ENCODE data around the gene CYTH4. TPM values are rescaled to one million over a fixed set of nuclear protein-coding genes. Genes with fewer than 3 reads are reported as not detected.
A peak's percentile ranks its signal among the peaks of the same experiment; 100 is the strongest.

Gene CYTH4
- total and polyA plus RNA-seq, 2 donors (not counting 3 experiments of a cell fraction or from before 2014, with no cell fraction given), result 0.06 TPM; not detected in 1

DNA sequence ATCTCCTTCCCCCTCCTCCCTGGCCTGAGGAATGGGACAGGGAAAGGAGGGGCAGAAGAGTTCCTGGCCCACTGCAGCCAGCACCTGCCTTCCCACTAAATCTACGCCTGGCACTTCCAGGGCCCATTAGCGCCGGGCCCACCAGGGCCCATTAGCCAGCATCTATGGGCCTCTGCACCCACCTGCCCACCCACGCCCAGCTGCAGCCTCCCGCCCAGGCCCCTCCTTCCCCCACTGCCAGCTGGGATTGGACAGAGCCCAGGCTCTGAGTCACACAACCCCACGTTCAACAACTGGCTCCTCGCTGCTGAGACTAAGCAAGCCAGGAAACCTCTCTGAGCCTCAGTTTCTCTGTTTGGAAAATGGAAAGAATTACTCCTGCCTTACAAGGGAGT is 48.7 kb downstream of the CYTH4 start:
- DNase-seq (ENCODE audit: low read depth, low spot score), result peak; percentile 45
- CTCF ChIA-PET, result interaction anchor here (0.7 to 3.5 kb wide), 13 partner anchors 9 to 141 kb away, joined by 3 to 33 read pairs (median 4); no protein-coding TSS in a partner anchor
- H3K4me1 ChIP-seq (ENCODE audit: control insufficient read depth, extremely low read depth, insufficient read depth, low read length), result peaks cover 31% of the 10 kb centered on the region
- peak; percentile 82 for FAIRE-seq
- no peak overlapping the region for H3K4me2 ChIP-seq (ENCODE audit: insufficient read depth, low read length)
- H3K9me3 ChIP-seq (replicated peaks; ENCODE audit: control insufficient read depth, insufficient read depth, low read length), result no peaks in the 10 kb centered on the region
- H3K9me1 ChIP-seq (replicated peaks; ENCODE audit: control insufficient read depth, extremely low read depth, insufficient read depth, low read length), result no peaks in the 10 kb centered on the region
- H3K27ac ChIP-seq (ENCODE audit: insufficient read depth, low read depth, low read length), result no peak overlapping the region
- no peak overlapping the region for H3K4me3 ChIP-seq (replicated peaks in 1 of 3; ENCODE audit: insufficient read depth in 1 of 3, low read depth in 1 of 3, low read length in 3 of 3)
- no peak overlapping the region for H3K9ac ChIP-seq (replicated peaks; ENCODE audit: extremely low read depth, insufficient read depth, low read length)
- H4K20me1 ChIP-seq (replicated peaks; ENCODE audit: control insufficient read depth, extremely low read depth, insufficient read depth, low read length), result no peaks in the 10 kb centered on the region
- dilution Hi-C loops (cut with MboI; ENCODE audit: extremely low pct_ligation_motif_present, low sequenced_read_pairs), result no loop called here
- no TSS peak for BruUV-seq (replicated peaks)
- POLR2A ChIA-PET, result no interaction called here
- TF ChIP-seq GATA2 (IDR thresholded peaks at IDR 0.05; ENCODE audit: insufficient read depth, insufficient read length, low read depth, low read length) (no peak), EZH2 (IDR thresholded peaks at IDR 0.05; ENCODE audit: borderline replicate concordance, low read depth, low read length, severe bottlenecking) (no peak)
- TF ChIP-seq, protein P1, sequence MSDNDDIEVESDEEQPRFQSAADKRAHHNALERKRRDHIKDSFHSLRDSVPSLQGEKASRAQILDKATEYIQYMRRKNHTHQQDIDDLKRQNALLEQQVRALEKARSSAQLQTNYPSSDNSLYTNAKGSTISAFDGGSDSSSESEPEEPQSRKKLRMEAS (IDR thresholded peaks at IDR 0.05; ENCODE audit: insufficient read depth, insufficient read length), result no peak
- no peak overlapping the region for H2AFZ ChIP-seq (ENCODE audit: low read depth, low read length)
- no peaks in the 10 kb centered on the region for H3K79me2 ChIP-seq (ENCODE audit: control insufficient read depth, insufficient read depth, low read length)
- no peaks in the 10 kb centered on the region for H3K36me3 ChIP-seq (ENCODE audit: control insufficient read depth in 2 of 2, extremely low read depth in 1 of 2, insufficient read depth in 2 of 2, low read length in 2 of 2)
- H3K27me3 ChIP-seq (ENCODE audit: control insufficient read depth in 2 of 2, insufficient read depth in 2 of 2, low read length in 2 of 2), result peaks cover 22 to 24% of the 10 kb centered on the region in 2 experiments
- intact Hi-C loops (cut with micrococcal nuclease), result loop anchor here (1.0 kb wide), 1 partner anchor 101 kb away; no protein-coding TSS in a partner anchor

DNA sequence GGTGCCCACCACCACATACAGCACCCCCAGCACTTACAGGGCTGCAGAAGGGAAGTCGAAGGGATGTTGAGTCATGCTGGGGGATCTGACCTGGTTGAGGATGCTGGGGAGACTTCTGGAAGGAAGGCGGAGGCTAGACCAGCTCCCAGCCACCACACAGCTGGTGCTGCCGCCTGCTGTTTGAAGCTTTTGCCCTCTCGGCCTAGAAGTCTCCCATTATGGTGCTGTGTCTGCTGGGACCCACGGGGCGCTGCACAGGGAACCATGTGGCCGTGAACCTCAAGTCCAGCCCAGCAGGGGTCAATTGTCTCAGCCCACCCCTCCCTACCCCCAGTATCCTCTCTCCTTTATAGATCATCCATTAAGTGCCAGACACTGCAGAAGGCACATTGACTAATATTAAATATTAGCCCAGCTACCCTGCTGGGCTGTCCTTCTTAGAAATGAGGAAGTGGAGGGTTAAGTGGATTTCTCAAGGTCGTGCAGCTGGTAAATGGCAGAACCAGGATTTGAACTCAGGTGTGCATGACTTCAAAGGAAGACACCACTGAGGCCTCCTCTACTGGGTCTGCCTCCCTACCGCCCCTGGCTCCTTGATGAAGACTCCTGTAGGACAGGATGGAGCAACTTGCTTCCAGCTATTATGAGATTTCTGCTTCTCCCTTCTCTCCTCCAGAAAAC is 49.7 kb downstream of the CYTH4 start:
- BruUV-seq (replicated peaks), result no TSS peak
- peak; percentile 83 for FAIRE-seq
- Histone ChIP-seq H3K4me1 (ENCODE audit: control insufficient read depth, extremely low read depth, insufficient read depth, low read length) (peaks cover 31% of the 10 kb centered on the region), H3K27ac (ENCODE audit: insufficient read depth, low read depth, low read length) (no peak overlapping the region), H3K79me2 (ENCODE audit: control insufficient read depth, insufficient read depth, low read length) (no peaks in the 10 kb centered on the region), H3K36me3 (ENCODE audit: control insufficient read depth in 2 of 2, extremely low read depth in 1 of 2, insufficient read depth in 2 of 2, low read length in 2 of 2) (no peaks in the 10 kb centered on the region), H3K9ac (replicated peaks; ENCODE audit: extremely low read depth, insufficient read depth, low read length) (no peak overlapping the region), H3K27me3 (ENCODE audit: control insufficient read depth in 2 of 2, insufficient read depth in 2 of 2, low read length in 2 of 2) (peaks cover 22 to 26% of the 10 kb centered on the region in 2 experiments), H3K9me3 (replicated peaks; ENCODE audit: control insufficient read depth, insufficient read depth, low read length) (no peaks in the 10 kb centered on the region), H2AFZ (ENCODE audit: low read depth, low read length) (no peak overlapping the region), H3K4me2 (ENCODE audit: insufficient read depth, low read length) (no peak overlapping the region), H4K20me1 (replicated peaks; ENCODE audit: control insufficient read depth, extremely low read depth, insufficient read depth, low read length) (no peaks in the 10 kb centered on the region), H3K4me3 (replicated peaks in 1 of 3; ENCODE audit: insufficient read depth in 1 of 3, low read depth in 1 of 3, low read length in 3 of 3) (no peak overlapping the region), H3K9me1 (replicated peaks; ENCODE audit: control insufficient read depth, extremely low read depth, insufficient read depth, low read length) (no peaks in the 10 kb centered on the region)
- TF ChIP-seq EZH2 (IDR thresholded peaks at IDR 0.05; ENCODE audit: borderline replicate concordance, low read depth, low read length, severe bottlenecking) (no peak), POLR2AphosphoS5 (IDR thresholded peaks at IDR 0.05; ENCODE audit: insufficient read depth, low read depth, low read length) (peak; percentile 37), MYC (IDR thresholded peaks at IDR 0.05; ENCODE audit: low read depth, low read length) (no peak), FOS (IDR thresholded peaks at IDR 0.05; ENCODE audit: borderline replicate concordance, insufficient read depth, low read length) (peak; percentile 50), JUN (IDR thresholded peaks at IDR 0.05; ENCODE audit: borderline replicate concordance, insufficient read depth, insufficient read length, low read depth) (no peak), GATA2 (IDR thresholded peaks at IDR 0.05; ENCODE audit: insufficient read depth, insufficient read length, low read depth, low read length) (no peak), POLR2A (IDR thresholded peaks at IDR 0.05; ENCODE audit: low read depth, low read length) (no peak)
- TF ChIP-seq, protein P2, sequence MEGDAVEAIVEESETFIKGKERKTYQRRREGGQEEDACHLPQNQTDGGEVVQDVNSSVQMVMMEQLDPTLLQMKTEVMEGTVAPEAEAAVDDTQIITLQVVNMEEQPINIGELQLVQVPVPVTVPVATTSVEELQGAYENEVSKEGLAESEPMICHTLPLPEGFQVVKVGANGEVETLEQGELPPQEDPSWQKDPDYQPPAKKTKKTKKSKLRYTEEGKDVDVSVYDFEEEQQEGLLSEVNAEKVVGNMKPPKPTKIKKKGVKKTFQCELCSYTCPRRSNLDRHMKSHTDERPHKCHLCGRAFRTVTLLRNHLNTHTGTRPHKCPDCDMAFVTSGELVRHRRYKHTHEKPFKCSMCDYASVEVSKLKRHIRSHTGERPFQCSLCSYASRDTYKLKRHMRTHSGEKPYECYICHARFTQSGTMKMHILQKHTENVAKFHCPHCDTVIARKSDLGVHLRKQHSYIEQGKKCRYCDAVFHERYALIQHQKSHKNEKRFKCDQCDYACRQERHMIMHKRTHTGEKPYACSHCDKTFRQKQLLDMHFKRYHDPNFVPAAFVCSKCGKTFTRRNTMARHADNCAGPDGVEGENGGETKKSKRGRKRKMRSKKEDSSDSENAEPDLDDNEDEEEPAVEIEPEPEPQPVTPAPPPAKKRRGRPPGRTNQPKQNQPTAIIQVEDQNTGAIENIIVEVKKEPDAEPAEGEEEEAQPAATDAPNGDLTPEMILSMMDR (IDR thresholded peaks at IDR 0.05; ENCODE audit: extremely low read depth in 1 of 2, insufficient read depth in 1 of 2, low read depth in 1 of 2, low read length in 2 of 2), result peak; percentile 28 to 29
- TF ChIP-seq, protein P1 (IDR thresholded peaks at IDR 0.05; ENCODE audit: insufficient read depth, insufficient read length), result no peak
- CTCF ChIA-PET, result interaction anchor here (0.6 to 3.5 kb wide), 21 partner anchors 8 to 235 kb away, joined by 3 to 33 read pairs (median 4); no protein-coding TSS in a partner anchor
- dilution Hi-C loops (cut with MboI; ENCODE audit: extremely low pct_ligation_motif_present, low sequenced_read_pairs), result no loop called here
- intact Hi-C loops (cut with micrococcal nuclease), result loop anchor here (1.0 kb wide), 1 partner anchor 100 kb away; no protein-coding TSS in a partner anchor
- POLR2A ChIA-PET, result no interaction called here
- DNase-seq (ENCODE audit: low read depth, low spot score), result peak; percentile 52

Data from endothelial cell of umbilical vein (primary cell).